ENCODE data around the gene USP9X.
"Not testable (repeated sequence)": the region's sequence is repeated elsewhere in the genome, so short reads cannot be mapped to it uniquely, and the experiment has no call there.

USP9X gene

DNA sequence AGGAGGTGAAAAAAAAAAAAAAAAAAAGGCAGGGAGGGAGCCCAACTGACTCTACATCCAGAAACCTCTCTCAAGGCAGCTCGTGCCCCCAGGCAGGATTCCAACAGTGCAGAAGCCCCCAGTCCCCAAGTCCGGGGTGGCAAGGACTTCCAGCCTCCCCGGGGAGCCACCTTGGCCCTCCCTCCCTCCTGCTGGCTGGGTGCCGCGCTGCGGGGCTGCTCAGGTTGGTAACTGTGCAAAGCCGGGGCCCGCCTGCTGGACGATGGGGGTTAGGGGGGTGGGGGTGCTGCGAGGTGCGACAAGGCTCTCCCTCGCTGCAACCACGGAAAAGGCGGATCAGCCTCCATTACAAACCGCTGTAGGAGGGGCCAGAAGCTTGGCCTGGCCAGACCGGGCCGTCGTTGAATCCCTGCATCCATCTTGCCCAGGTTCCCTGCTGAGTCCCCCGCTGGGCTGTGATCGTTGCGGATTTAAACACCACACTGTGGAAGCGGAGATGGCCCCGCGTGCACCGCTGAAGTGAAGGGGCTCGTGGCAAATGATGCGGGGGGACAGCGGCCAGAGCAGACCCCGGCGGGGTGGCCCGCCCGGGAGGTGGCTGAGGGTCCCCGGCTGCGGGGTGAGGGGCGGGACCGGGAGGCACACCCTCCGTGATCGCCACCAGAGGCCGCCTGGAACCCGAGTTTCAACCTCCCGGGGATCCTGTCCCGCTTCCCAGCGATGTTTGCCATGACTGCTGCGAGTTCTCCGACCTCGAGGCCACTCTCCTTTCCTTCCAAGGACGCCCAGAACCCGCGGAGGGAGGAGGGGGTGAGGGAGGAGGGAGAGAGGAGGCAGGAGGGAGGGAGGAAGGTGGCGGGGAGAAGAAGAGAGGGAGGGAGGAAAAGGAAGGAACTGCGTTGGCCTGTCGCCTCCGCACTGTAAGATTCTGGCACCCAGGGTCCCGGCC lies 190.7 kb downstream of the USP9X start:
- Histone ChIP-seq H3K27me3 (ENCODE audit: control insufficient read depth, insufficient read depth, low read length) (no peaks in the 10 kb centered on the region), H3K36me3 (ENCODE audit: control insufficient read depth, insufficient read depth, low read length) (no peaks in the 10 kb centered on the region), H3K4me3 (ENCODE audit: low read length) (no peak overlapping the region), H3K9me3 (ENCODE audit: control insufficient read depth, low read length) (no peaks in the 10 kb centered on the region), H3K9ac (ENCODE audit: low read length) (peak overlapping the region; percentile 53), H3K4me1 (ENCODE audit: control insufficient read depth, insufficient read depth, low read length) (no peaks in the 10 kb centered on the region)

DNA sequence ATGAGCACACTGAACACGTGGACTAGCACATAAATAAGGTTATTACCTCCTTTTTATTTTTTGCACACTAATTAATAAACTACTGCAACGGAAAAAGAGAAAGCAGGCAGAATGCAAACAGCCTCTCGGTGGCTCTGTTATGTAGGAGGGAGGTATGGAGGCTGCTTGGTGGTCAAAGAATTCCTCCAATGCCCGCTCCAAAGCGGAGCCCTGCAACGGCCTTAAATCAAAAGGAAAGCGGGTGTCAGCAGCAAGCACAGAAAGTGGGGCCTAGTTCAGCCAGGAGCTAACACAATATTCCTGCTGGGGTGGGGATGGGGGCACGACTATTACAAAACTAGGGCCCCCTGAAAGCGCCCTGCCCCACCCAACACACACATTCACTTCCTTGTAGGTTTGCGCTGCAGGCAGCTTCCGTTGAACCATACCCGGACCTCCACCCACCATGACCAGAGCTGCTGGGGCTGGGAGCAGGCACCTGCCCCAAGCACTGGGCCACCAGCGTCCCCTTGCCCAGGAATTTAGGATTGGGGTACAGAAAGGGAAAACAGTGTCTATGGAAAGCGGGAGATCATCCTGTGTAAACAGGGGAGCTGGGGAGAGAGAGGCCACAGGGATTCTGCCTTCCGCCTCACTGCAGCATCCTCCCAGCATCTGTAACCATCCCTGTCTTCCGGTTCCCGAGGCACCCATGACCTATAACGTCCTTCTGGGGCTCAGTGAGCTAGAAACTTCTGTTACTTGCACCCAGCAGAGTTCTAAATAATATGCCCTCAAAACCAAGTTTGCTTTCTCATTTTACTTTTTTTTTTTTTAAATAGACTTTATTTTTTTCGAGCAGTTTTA lies 191.6 kb downstream of the USP9X start:
- Histone ChIP-seq H3K9me3 (ENCODE audit: control insufficient read depth, low read length) (no peaks in the 10 kb centered on the region), H3K9ac (ENCODE audit: low read length) (peak overlapping the region; percentile 53), H3K4me3 (ENCODE audit: low read length) (no peak overlapping the region), H3K36me3 (ENCODE audit: control insufficient read depth, insufficient read depth, low read length) (no peaks in the 10 kb centered on the region), H3K4me1 (ENCODE audit: control insufficient read depth, insufficient read depth, low read length) (no peaks in the 10 kb centered on the region), H3K27me3 (ENCODE audit: control insufficient read depth, insufficient read depth, low read length) (no peaks in the 10 kb centered on the region)

DNA sequence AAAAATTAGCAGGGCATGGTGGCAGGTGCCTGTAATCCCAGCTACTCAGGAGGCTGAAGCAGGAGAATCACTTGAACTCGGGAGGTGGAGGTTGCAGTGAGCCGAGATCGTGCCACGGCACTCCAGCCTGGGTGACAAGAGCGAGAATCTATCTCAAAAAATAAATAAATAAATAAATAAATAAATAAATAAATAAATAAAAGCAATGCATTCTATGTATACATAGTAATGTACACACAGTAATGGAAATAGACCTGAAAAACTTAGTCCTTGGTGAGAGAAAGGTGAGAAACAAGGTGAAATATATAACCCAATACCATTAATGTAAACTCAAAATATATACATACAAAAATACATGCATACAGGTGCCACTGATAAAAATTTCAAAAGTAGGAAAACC lies 197.1 kb downstream of the USP9X start:
- not testable (repeated sequence) for H3K4me1 ChIP-seq (ENCODE audit: control insufficient read depth, insufficient read depth, low read length); H3K36me3 ChIP-seq (ENCODE audit: control insufficient read depth, insufficient read depth, low read length); H3K27me3 ChIP-seq (ENCODE audit: control insufficient read depth, insufficient read depth, low read length); H3K9me3 ChIP-seq (ENCODE audit: control insufficient read depth, low read length); H3K9ac ChIP-seq (ENCODE audit: low read length); H3K4me3 ChIP-seq (ENCODE audit: low read length)

DNA sequence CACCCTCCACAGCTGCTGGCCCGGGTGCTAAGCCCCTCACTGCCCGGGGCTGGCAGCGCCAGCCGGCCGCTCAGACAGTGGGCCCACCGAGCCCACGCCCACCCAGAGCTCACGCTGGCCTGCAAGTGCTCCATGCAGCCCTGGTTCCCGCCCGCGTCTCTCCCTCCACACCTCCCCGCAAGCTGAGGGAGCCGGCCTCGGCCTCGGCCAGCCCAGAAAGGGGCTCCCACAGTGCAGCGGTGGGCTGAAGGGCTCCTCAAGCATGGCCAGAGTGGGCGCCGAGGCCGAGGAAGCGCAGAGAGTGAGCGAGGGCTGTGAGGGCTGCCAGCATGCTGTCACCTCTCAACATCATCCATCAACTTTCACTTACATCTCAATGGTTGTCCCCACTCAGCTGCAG lies 200.7 kb downstream of the USP9X start:
- not testable (repeated sequence) for H3K4me1 ChIP-seq (ENCODE audit: control insufficient read depth, insufficient read depth, low read length); H3K9ac ChIP-seq (ENCODE audit: low read length); H3K27me3 ChIP-seq (ENCODE audit: control insufficient read depth, insufficient read depth, low read length); H3K9me3 ChIP-seq (ENCODE audit: control insufficient read depth, low read length); H3K4me3 ChIP-seq (ENCODE audit: low read length); H3K36me3 ChIP-seq (ENCODE audit: control insufficient read depth, insufficient read depth, low read length)

Data from mucosa of stomach (tissue), 1 donor.